Erythroblast (primary cell): ENCODE data around the gene SPATA3.

Experiments used
- GATA1 ChIP-seq: IDR thresholded peaks from 2 replicates; pipeline ENCODE4 v1.6.1; 2011; ENCODE audit warnings: low read depth, mild to moderate bottlenecking, control low read depth, low read length, moderate library complexity
- POLR2A ChIP-seq: IDR thresholded peaks from 2 replicates; pipeline ENCODE4 v1.6.1; 2011; ENCODE audit warnings: mild to moderate bottlenecking, low read length

DNA sequence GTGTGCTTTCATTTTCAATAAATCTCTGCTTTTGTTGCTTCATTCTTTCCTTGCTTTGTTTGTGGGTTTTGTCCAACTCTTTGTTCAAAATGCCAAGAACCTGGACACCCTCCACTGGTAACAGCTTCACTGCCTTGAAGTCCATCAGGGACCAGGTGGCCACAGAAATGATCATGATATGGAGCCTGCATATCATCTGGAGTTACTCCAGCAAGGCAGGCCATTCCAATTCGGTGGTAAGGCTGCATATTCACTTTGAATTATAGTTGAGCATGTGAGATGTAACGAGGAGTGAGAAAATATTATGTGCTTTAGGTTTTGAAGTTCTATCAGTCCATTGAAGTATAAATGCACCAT lies 26.3 kb upstream of the SPATA3 start:
- TF ChIP-seq POLR2A, result no peak
- TF ChIP-seq GATA1, result no peak
